DMS153 treated with DMSO at 0.1 percent for 48 hours (cell line): ENCODE measurements around the gene SORL1.
"Not testable (repeated sequence)": the region's sequence is repeated elsewhere in the genome, so short reads cannot be mapped to it uniquely, and the experiment has no call there.

Experiments used
- DNase-seq: peaks from one replicate; lab custom pipeline; 2025; ENCODE audit not compliant: unreplicated experiment; lab: John Stamatoyannopoulos, UW

Gene SORL1

GRCh38 chr11:121615501-121615900 lies 163.4 kb downstream of the SORL1 start:
- DNase-seq: no peak

GRCh38 chr11:121618516-121618915 lies 166.4 kb downstream of the SORL1 start:
- DNase-seq: no peak

GRCh38 chr11:121625777-121626506 lies 173.8 kb downstream of the SORL1 start:
- no peak for DNase-seq

GRCh38 chr11:121626507-121626875 lies 174.4 kb downstream of the SORL1 start:
- DNase-seq: no peak

GRCh38 chr11:121626980-121627379 lies 174.9 kb downstream of the SORL1 start:
- DNase-seq: no peak

- no peak for DNase-seq
Observed at GRCh38 chr11:121630041-121630440, 177.9 kb downstream of the SORL1 start.

GRCh38 chr11:121631456-121631855 lies 179.3 kb downstream of the SORL1 start:
- no peak for DNase-seq

GRCh38 chr11:121634273-121634672 lies 182.2 kb downstream of the SORL1 start:
- no peak for DNase-seq

- DNase-seq: no peak
Observed at GRCh38 chr11:121634889-121635288, 182.8 kb downstream of the SORL1 start.

GRCh38 chr11:121636081-121636799 lies 184.1 kb downstream of the SORL1 start:
- DNase-seq: no peak

- DNase-seq: no peak
Observed at GRCh38 chr11:121636800-121637176, 184.7 kb downstream of the SORL1 start.

- DNase-seq: not testable (repeated sequence)
Observed at GRCh38 chr11:121637587-121637986, 185.5 kb downstream of the SORL1 start.

GRCh38 chr11:121643479-121644186 lies 191.5 kb downstream of the SORL1 start:
- no peak for DNase-seq

GRCh38 chr11:121644187-121644512 lies 192.0 kb downstream of the SORL1 start:
- no peak for DNase-seq

GRCh38 chr11:121645001-121645400 lies 192.9 kb downstream of the SORL1 start:
- no peak for DNase-seq

GRCh38 chr11:121645596-121645995 lies 193.5 kb downstream of the SORL1 start:
- DNase-seq: no peak

GRCh38 chr11:121648306-121648705 lies 196.2 kb downstream of the SORL1 start:
- DNase-seq: no peak

- DNase-seq: no peak
Observed at GRCh38 chr11:121649798-121650197, 197.7 kb downstream of the SORL1 start.

GRCh38 chr11:121650351-121651256 lies 198.5 kb downstream of the SORL1 start:
- no peak for DNase-seq

GRCh38 chr11:121651257-121651605 lies 199.1 kb downstream of the SORL1 start:
- no peak for DNase-seq

- no peak for DNase-seq
Observed at GRCh38 chr11:121652971-121653370, 200.9 kb downstream of the SORL1 start.
